HG03439 (cell line): ENCODE measurements around the gene RTN1.

ENCODE experiments used
- ATAC-seq: cut with Tn5 transposase; IDR thresholded peaks from one replicate; pipeline ENCODE4 v1.9.1; 2021; ENCODE audit warnings: mild to moderate bottlenecking, moderate library complexity; ENCODE audit not compliant: unreplicated experiment

Gene RTN1

GRCh38 chr14:59570122-59570521 lies 300.5 kb downstream of the RTN1 start:
- no peak for ATAC-seq

GRCh38 chr14:59566725-59567124 lies 303.9 kb downstream of the RTN1 start:
- ATAC-seq = no peak

DNA sequence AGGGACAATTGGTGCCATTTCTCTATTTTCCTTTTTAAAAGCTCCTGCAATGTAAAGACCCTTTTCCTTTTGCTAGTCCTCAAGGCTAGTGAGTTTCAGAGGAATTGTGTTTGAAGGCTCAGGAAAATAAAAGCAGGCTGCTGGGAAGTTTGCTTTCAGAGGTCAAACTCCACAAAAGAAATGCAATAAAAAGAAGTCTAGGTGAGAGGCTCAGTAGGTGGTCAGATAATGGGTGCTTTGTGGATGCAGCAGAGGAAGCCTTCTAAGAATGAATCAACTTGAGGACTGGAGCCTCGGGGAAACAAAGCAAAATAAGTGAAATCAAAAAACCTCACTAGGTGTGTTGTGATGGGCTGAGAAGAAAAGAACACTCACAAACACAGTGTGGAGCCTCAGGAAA lies 304.3 kb downstream of the RTN1 start:
- no peak for ATAC-seq

DNA sequence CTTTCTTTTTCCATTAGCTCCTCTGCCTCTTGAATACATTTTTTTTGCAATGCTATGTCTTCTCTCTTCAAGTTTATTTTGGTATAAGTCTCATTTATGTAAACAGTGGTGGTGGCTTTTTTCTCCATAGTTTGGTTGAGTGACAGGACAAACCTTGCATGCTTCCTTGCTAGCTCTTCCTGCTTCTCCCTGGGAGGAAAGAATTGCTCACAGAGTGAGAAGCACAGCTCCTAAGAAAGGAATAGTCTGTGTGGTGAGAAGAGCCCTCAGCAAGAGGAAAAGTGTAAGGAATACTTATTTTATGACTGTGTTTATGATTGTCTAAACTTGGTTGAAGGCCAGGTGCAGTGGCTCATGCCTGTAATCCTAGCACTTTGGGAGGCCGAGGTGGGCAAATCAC lies 305.5 kb downstream of the RTN1 start:
- ATAC-seq = no peak

DNA sequence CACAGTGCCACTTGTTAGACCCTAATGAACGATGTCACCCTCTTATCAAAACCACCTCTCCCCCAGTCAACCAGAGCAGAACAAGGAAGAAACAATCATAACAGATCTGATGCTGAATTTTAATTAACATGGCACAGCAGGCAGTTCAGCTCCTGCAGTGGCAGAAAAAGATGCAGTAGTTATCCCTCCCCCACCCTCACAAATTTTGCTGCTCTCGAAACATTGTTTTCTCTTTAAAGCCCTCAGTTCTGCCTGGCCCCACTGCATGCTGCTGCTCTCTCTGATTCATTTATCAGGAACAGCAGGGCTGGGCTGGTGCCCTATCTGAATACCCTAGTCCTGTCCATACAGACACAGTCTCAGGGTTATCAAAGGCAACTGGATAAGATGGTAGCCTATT lies 306.2 kb downstream of the RTN1 start:
- no peak for ATAC-seq

GRCh38 chr14:59547310-59547709 lies 323.3 kb downstream of the RTN1 start:
- ATAC-seq = no peak
